ENCODE results near the gene BBS1. TPM values are rescaled to one million over a fixed set of nuclear protein-coding genes. Genes with fewer than 3 reads are reported as not detected.
"Not testable (repeated sequence)": the region's sequence is repeated elsewhere in the genome, so short reads cannot be mapped to it uniquely, and the experiment has no call there.

BBS1 gene
- total RNA-seq, 1 donor from 2014 or later = 11.8 TPM

- no peak for ATAC-seq
These were observed 18.6 kb downstream of the BBS1 start for GRCh38 chr11:66529069-66529468.

GRCh38 chr11:66529655-66530054 is 19.2 kb downstream of the BBS1 start:
- peak; percentile 27 for ATAC-seq

GRCh38 chr11:66530927-66531709 is 20.7 kb downstream of the BBS1 start:
- ATAC-seq = peak; percentile 8

GRCh38 chr11:66531841-66532240 is 21.4 kb downstream of the BBS1 start:
- no peak for ATAC-seq

- ATAC-seq = no peak
These were observed 22.3 kb downstream of the BBS1 start for GRCh38 chr11:66532784-66533183.

- no peak for ATAC-seq
These were observed 28.9 kb downstream of the BBS1 start for GRCh38 chr11:66539170-66539869.

- ATAC-seq = no peak
These were observed 29.4 kb downstream of the BBS1 start for GRCh38 chr11:66539870-66540213.

GRCh38 chr11:66540598-66540997 is 30.2 kb downstream of the BBS1 start:
- ATAC-seq = not testable (repeated sequence)

GRCh38 chr11:66541892-66542291 is 31.5 kb downstream of the BBS1 start:
- ATAC-seq = no peak

GRCh38 chr11:66542362-66542761 is 31.9 kb downstream of the BBS1 start:
- no peak for ATAC-seq

GRCh38 chr11:66543263-66544107 is 33.0 kb downstream of the BBS1 start:
- ATAC-seq = peak; percentile 14

- not testable (repeated sequence) for ATAC-seq
These were observed 34.5 kb downstream of the BBS1 start for GRCh38 chr11:66544952-66545351.

- ATAC-seq = peak; percentile 95
These were observed 35.4 kb downstream of the BBS1 start, which contains the start of gene ZDHHC24 for GRCh38 chr11:66545701-66546367. TSS of gene ZDHHC24 (minus strand) at chr11:66546048. CDS start at chr11:66546003, 45 bp downstream.

GRCh38 chr11:66546368-66546965 is 36.0 kb downstream of the BBS1 start, which contains the start of gene ACTN3:
TSS of gene ACTN3 (plus strand) at chr11:66546903. CDS start at chr11:66546938, 35 bp downstream.
- ATAC-seq = peak; percentile 1

- no peak for ATAC-seq
These were observed 36.7 kb downstream of the BBS1 start for GRCh38 chr11:66546966-66547661.

GRCh38 chr11:66547662-66548009 is 37.2 kb downstream of the BBS1 start:
- ATAC-seq = no peak

GRCh38 chr11:66548041-66548440 is 37.6 kb downstream of the BBS1 start:
- no peak for ATAC-seq

GRCh38 chr11:66548774-66549630 is 38.6 kb downstream of the BBS1 start:
- no peak for ATAC-seq

- no peak for ATAC-seq
These were observed 39.3 kb downstream of the BBS1 start for GRCh38 chr11:66549696-66550095.

- no peak for ATAC-seq
These were observed 40.5 kb downstream of the BBS1 start for GRCh38 chr11:66550887-66551286.
